Keratinocyte (primary cell): Measurements from ENCODE around the gene PAX2. TPM values are rescaled to one million over a fixed set of nuclear protein-coding genes. Genes with fewer than 3 reads are reported as not detected.

Experiments
- DNase-seq: peaks from one replicate; pipeline ENCODE4 v3.0.0-alpha.2; 2011; ENCODE audit warnings: low read depth, missing footprints, low spot score
- FAIRE-seq: peaks from 2 replicates; lab custom pipeline; 2011; peaks lifted over from hg19 to GRCh38; lab: Jason Lieb, UNC
- H2AFZ ChIP-seq: 2 replicates; pipeline ENCODE4 v1.6.0; 2012; ENCODE audit warnings: low read length, control low read depth, inconsistent platforms; ENCODE audit not compliant: control insufficient read depth
- H3K27ac ChIP-seq: 2 replicates; pipeline ENCODE4 v1.5.1; 2011; ENCODE audit warnings: low read length; ENCODE audit not compliant: control insufficient read depth, insufficient read depth
- H3K27me3 ChIP-seq: 3 replicates; pipeline ENCODE4 v1.6.0; 2011; ENCODE audit warnings: low read length; ENCODE audit not compliant: control insufficient read depth, insufficient read depth; ENCODE audit errors: extremely low read depth
- H3K36me3 ChIP-seq, 2 experiments: 2 replicates in 1 of 2; 3 replicates in 1 of 2; pipeline ENCODE4 v1.5.1; 2011; ENCODE audit warnings: low read length in 2 of 2, mild to moderate bottlenecking in 1 of 2; ENCODE audit not compliant: control insufficient read depth in 2 of 2, insufficient read depth in 2 of 2; ENCODE audit errors: extremely low read depth in 1 of 2
- H3K4me1 ChIP-seq: 3 replicates; pipeline ENCODE4 v1.5.1; 2011; ENCODE audit warnings: low read length; ENCODE audit not compliant: control insufficient read depth, insufficient read depth; ENCODE audit errors: extremely low read depth
- H3K4me2 ChIP-seq: 3 replicates; pipeline ENCODE4 v1.6.0; 2011; ENCODE audit warnings: low read depth, low read length; ENCODE audit not compliant: control insufficient read depth, insufficient read depth; ENCODE audit errors: extremely low read depth
- H3K4me3 ChIP-seq, 3 experiments: fragments of 200-600 bp in 1 of 3; sonication (generic) in 1 of 3; 2 replicates in 2 of 3; 3 replicates in 1 of 3; pipeline ENCODE4 v1.5.1; 2011 to 2016; ENCODE audit warnings: low read length in 3 of 3, mild to moderate bottlenecking in 3 of 3, control low read depth in 2 of 3, inconsistent platforms in 1 of 3, low read depth in 1 of 3, mixed read lengths in 1 of 3, mixed run types in 1 of 3, moderate library complexity in 1 of 3; ENCODE audit not compliant: control insufficient read depth in 2 of 3, insufficient read depth in 2 of 3; ENCODE audit errors: extremely low read depth in 1 of 3
- H3K79me2 ChIP-seq: 2 replicates; pipeline ENCODE4 v1.6.0; 2012; ENCODE audit warnings: low read length; ENCODE audit not compliant: control insufficient read depth, insufficient read depth
- H3K9ac ChIP-seq: 3 replicates; pipeline ENCODE4 v1.6.0; 2011; ENCODE audit warnings: low read length; ENCODE audit not compliant: control insufficient read depth, insufficient read depth; ENCODE audit errors: extremely low read depth
- H3K9me1 ChIP-seq: 3 replicates; pipeline ENCODE4 v1.6.0; 2011; ENCODE audit warnings: low read length; ENCODE audit not compliant: control insufficient read depth, insufficient read depth; ENCODE audit errors: extremely low read depth
- H3K9me3 ChIP-seq: 2 replicates; pipeline ENCODE4 v1.5.1; 2012; ENCODE audit warnings: low read depth, low read length; ENCODE audit not compliant: control insufficient read depth
- H4K20me1 ChIP-seq: 3 replicates; pipeline ENCODE4 v1.6.0; 2011; ENCODE audit warnings: low read length; ENCODE audit not compliant: control insufficient read depth, insufficient read depth; ENCODE audit errors: extremely low read depth
- EZH2 ChIP-seq: IDR thresholded peaks from one replicate; pipeline ENCODE4 v1.6.1; 2012; ENCODE audit warnings: inconsistent platforms, mild to moderate bottlenecking, low read length, moderate library complexity
- dilution Hi-C: fragments of 300-500 bp; cut with MboI; formaldehyde crosslinking; loops from one replicate; pipeline ENCODE4 v1.7.0; 2020; ENCODE audit warnings: low sequenced_read_pairs; ENCODE audit not compliant: extremely low pct_ligation_motif_present
- polyA plus RNA-seq, 5 experiments: library from polyadenylated mRNA; depleted of rRNA in 3 of 5; stranded (reverse) in 3 of 5; stranded (forward) in 1 of 5; unstranded in 1 of 5; fragments of >200 nt; gene quantifications; 1 replicate in 1 of 5; 2 replicates in 3 of 5; 3 replicates in 1 of 5; pipeline versions ENCODE4 v1.2.1 to v1.2.3, GENCODE V29; 2011 to 2012; ENCODE audit warnings: missing spikeins in 2 of 5, low read depth in 1 of 5, low replicate concordance in 1 of 5
- TF ChIP-seq, protein P1 (sequence below), 3 experiments: IDR thresholded peaks in 1 of 3; conservative IDR thresholded peaks in 1 of 3; optimal IDR thresholded peaks in 1 of 3; 2 replicates in 2 of 3; 3 replicates in 1 of 3; pipeline versions ENCODE3 to v1.5.1; 2011; ENCODE audit warnings: low read length in 3 of 3, mild to moderate bottlenecking in 3 of 3, moderate library complexity in 2 of 3, control low read depth in 1 of 3, inconsistent platforms in 1 of 3; ENCODE audit not compliant: insufficient read depth in 2 of 3; ENCODE audit errors: extremely low read depth in 1 of 3

PAX2 gene
- polyA plus RNA-seq, 1 donor (not counting 4 experiments of a cell fraction or from before 2014, with no cell fraction given) = not detected

DNA sequence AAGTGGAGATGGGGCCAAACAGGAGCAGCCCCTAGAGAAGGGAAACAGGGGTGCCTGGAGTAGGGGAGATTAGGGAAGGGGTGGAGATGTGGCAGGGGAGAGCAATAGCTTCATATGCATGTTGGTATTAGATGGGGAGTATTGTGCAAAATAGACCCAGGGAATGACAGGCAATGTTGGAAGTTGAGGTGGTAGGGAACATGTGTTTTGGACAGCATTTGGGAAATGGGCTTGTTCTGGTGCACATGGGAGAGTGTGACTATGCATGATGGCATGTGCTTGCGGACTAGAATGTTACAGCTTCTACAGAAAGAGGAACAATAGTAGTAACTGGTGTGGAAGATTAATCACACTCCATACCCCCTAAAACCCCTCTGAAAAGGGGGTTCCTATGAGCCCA is 10.4 kb downstream of the PAX2 start:
- H3K9ac ChIP-seq = no peak overlapping the region
- FAIRE-seq (no peak), DNase-seq (no peak)
- no peak overlapping the region for H3K4me2 ChIP-seq
- no peaks in the 10 kb centered on the region for H3K4me1 ChIP-seq
- H3K27ac ChIP-seq = no peak overlapping the region
- peaks cover 73% of the 10 kb centered on the region for H3K27me3 ChIP-seq
- H4K20me1 ChIP-seq = no peaks in the 10 kb centered on the region
- no peak overlapping the region for H3K4me3 ChIP-seq
- TF ChIP-seq EZH2 = no peak
- TF ChIP-seq, protein P1, sequence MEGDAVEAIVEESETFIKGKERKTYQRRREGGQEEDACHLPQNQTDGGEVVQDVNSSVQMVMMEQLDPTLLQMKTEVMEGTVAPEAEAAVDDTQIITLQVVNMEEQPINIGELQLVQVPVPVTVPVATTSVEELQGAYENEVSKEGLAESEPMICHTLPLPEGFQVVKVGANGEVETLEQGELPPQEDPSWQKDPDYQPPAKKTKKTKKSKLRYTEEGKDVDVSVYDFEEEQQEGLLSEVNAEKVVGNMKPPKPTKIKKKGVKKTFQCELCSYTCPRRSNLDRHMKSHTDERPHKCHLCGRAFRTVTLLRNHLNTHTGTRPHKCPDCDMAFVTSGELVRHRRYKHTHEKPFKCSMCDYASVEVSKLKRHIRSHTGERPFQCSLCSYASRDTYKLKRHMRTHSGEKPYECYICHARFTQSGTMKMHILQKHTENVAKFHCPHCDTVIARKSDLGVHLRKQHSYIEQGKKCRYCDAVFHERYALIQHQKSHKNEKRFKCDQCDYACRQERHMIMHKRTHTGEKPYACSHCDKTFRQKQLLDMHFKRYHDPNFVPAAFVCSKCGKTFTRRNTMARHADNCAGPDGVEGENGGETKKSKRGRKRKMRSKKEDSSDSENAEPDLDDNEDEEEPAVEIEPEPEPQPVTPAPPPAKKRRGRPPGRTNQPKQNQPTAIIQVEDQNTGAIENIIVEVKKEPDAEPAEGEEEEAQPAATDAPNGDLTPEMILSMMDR (optimal IDR thresholded peaks at IDR 0.05 in 1 of 3, IDR thresholded peaks at IDR 0.05 in 1 of 3, conservative IDR thresholded peaks at IDR 0.05 in 1 of 3; ENCODE audit: extremely low read depth in 1 of 3, insufficient read depth in 2 of 3, low read length in 3 of 3) = no peak
- no peaks in the 10 kb centered on the region for H3K79me2 ChIP-seq
- no peaks in the 10 kb centered on the region for H3K9me1 ChIP-seq
- no peaks in the 10 kb centered on the region for H3K36me3 ChIP-seq
- dilution Hi-C loops = no loop called here
- no peak overlapping the region for H2AFZ ChIP-seq
- H3K9me3 ChIP-seq = no peaks in the 10 kb centered on the region

DNA sequence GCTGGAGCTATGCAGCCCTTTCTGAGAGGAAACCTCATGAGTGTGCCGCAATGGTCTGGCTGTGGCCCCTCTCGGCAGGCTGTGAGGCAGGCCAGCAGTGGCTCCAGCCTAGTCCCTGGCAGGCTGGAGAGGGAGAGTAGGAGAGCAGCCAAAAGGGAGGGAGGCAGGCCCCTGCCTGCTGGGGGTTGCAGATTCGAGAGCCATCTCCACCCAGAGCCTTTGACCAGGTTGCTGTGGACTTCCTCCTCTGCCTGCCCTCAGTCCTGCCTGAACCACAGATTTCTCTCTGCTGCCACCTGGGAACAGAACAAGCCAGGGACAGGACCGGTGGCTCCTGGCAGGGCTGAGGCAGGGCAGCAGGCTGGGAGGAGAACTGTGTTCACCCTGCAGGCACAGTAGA is 13.9 kb downstream of the PAX2 start:
- H4K20me1 ChIP-seq = no peaks in the 10 kb centered on the region
- no peak overlapping the region for H3K9ac ChIP-seq
- dilution Hi-C loops = no loop called here
- H3K9me3 ChIP-seq = no peaks in the 10 kb centered on the region
- H3K9me1 ChIP-seq = no peaks in the 10 kb centered on the region
- DNase-seq (no peak), FAIRE-seq (no peak)
- H2AFZ ChIP-seq = no peak overlapping the region
- no peak overlapping the region for H3K4me2 ChIP-seq
- no peaks in the 10 kb centered on the region for H3K4me1 ChIP-seq
- H3K79me2 ChIP-seq = no peaks in the 10 kb centered on the region
- TF ChIP-seq EZH2 = no peak
- TF ChIP-seq, protein P1 (optimal IDR thresholded peaks at IDR 0.05 in 1 of 3, IDR thresholded peaks at IDR 0.05 in 1 of 3, conservative IDR thresholded peaks at IDR 0.05 in 1 of 3; ENCODE audit: extremely low read depth in 1 of 3, insufficient read depth in 2 of 3, low read length in 3 of 3) = no peak
- H3K4me3 ChIP-seq = no peak overlapping the region
- H3K27ac ChIP-seq = no peak overlapping the region
- H3K27me3 ChIP-seq = peaks cover 50% of the 10 kb centered on the region
- no peaks in the 10 kb centered on the region for H3K36me3 ChIP-seq
